Activated CD4-positive, alpha-beta T cell treated with anti-CD3 and anti-CD28 coated beads, Interleukin-2, amount 50 U/mL, for 4 hours (primary cell): ENCODE results near the gene APIP.

Experiments used
- DNase-seq, 2 experiments: peaks; one replicate each; pipeline ENCODE4 v3.0.0-alpha.2; 2020

The APIP gene

DNA sequence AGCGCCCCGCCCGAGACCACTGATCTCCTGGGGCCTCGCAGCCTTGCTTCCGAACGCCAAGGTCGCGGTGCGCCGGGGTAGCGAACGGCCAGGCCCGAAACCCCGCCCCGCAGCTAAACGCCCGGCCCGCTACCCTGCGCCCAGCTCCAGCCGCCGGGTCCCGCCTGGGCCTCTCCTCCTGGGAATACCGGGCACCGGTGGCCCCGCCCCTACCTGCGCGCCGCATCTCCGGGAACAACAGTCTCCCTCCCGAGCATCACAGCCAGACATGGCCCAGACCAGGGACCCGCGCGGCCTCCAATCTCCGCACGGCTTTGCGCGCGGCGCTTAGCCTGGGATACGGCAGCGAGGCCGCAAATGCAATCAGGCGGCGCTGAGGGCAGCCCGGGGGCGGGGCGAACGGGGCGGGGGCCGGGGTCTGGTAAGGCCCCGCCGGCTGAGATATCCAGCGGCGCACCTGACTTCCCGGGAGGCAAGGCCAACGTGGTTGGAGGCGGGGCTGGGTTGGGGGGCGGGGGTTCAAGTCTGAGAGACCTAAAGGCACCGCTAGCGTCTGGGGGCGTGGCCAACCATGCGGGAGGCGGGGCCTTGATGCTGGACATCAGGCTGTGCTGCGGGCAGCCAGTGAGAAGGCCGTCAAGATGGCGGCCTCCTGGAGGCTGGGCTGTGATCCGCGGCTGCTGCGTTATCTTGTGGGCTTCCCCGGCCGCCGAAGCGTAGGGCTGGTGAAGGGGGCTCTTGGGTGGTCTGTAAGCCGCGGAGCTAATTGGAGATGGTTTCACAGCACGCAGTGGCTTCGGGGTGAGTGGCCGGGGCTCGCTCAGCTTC, at the start of gene APIP, which contains the start of gene PDHX:
APIP (minus strand) TSS at position 365 of the 828 bp plus-strand sequence; CDS start at position 270, 95 bp downstream.
PDHX (plus strand) TSS at position 604 of the 828 bp plus-strand sequence; CDS start at position 642, 38 bp downstream.
- DNase-seq, result peak; percentile 99

DNA sequence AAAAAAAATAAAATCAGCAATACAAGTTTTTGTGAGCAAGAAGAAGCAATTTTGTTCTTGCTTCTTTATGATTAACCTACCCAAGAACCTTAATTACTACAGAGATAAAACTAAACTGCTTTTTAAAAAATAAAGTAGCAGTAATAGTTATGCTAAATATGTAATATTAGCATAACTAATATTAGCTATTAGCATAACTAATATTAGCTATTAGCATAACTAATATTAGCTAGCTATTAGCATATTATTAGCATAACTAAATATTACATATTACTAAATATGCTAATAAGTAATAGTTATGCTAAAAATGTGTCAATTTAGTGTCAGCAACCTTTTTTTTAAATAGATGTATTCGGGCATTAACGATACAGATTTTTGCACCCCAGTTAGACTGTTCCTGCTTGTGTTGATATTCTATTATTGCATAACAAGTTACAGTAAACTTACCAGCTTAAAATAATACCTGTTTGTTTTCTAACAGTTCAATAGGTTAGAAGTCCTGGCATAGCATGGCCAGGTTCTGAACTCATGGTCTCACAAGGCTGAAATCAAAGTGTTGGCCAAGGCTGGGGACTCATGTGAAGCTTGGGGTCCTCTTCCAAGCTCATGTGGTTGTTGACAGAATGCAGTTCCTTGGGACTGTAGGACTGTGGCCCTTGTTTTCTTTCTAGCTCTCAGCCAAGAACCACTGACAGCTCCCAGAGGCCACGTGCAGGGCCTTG, 48.6 kb upstream of the APIP start:
- DNase-seq, result no peak

- DNase-seq, result no peak
Observed at GRCh38 chr11:34963351-34963750, 47.2 kb upstream of the APIP start.

- DNase-seq, result no peak
Observed at GRCh38 chr11:34962034-34962433, 45.9 kb upstream of the APIP start.

DNA sequence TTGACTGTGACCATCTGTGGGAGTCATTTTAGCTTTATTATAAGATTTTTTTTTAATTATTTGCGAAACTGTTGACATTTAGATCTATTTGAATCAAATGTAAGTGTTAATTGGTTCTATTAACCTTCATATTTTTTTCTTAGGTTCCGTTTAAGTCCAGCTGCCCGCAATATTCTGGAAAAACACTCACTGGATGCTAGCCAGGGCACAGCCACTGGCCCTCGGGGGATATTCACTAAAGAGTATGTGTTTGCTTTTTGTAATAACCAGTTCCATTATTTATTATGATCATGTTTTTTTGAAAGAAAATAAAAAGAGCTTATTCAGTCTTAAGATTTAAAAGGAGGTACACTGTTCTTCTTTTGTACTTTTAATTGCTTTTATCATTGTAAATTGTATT, 44.1 kb upstream of the APIP start:
- no peak for DNase-seq

DNA sequence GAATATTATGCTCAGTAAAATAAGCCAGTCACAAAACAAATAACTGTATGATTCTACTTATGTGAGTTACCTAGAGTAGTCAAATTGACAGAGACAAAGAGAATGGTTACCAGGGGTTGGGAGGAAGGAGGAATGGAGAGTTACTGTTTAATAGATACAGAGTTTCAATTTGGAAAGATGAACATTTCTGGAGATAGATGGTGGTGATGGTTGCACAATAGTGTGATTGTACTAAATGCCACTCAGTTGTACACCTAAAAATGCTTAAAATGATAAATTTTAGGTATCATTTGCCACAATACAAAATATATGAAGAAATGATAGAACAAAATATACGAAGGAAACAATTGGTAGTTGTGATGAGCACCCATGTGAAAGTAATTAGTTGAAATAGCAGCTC, 43.6 kb upstream of the APIP start:
- no peak for DNase-seq

- DNase-seq, result no peak
Observed at GRCh38 chr11:34957606-34958005, 41.4 kb upstream of the APIP start.

DNA sequence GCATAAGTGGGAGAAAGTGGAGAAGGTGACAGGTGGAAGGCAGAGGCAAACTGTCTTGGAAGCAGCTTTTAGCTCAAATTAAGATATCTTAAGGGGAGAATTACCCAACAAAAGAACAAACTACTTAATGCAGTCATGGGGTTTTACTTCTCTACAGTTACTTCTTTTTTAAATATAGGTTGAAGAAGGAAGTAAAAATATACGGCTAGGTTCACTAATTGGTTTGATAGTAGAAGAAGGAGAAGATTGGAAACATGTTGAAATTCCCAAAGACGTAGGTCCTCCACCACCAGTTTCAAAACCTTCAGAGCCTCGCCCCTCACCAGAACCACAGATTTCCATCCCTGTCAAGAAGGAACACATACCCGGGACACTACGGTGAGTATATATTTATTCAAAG, 41.0 kb upstream of the APIP start:
- no peak for DNase-seq

GRCh38 chr11:34953955-34954354, 37.8 kb upstream of the APIP start:
- no peak for DNase-seq

- no peak for DNase-seq
Observed at GRCh38 chr11:34948696-34949095, 32.5 kb upstream of the APIP start.

DNA sequence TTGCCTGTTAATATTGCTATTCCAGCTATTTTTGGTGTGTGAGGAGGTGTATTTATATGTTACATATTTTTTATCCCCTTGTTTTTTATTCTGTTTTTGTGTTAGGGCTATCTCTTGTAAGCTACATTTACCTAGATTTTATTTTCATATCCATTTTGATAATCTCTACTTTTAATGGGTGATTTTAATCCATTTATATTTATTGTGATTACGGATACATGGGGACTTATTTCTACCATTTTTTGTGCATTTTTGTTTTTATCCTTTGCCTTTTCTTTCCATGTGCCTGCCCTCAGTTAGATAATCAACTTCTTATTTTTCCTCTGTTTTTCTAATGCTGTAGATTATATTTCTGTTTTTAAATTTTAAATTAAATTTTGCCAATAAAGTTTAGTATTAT, 28.5 kb upstream of the APIP start:
- no peak for DNase-seq

DNA sequence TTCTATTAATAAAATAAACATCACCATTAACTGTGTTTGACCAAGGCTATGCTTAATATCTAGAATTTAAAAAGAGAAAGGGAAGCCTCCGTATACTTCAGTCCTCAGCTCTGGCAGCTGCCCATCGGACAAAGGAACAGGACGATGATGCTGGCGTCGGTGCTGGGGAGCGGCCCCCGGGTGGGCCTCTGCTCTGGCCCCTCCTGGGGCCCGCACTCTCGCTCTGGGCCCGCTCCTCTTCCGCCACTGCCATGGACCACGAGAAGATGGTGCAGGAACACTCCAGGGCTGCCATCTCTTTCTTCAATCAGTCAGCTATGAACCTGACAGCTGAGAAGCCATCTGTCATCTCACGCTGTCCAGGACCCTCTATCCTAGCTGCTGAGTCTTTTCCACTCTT, 25.5 kb upstream of the APIP start:
- no peak for DNase-seq

- DNase-seq, result no peak
Observed at GRCh38 chr11:34940026-34940677, 24.0 kb upstream of the APIP start.

DNA sequence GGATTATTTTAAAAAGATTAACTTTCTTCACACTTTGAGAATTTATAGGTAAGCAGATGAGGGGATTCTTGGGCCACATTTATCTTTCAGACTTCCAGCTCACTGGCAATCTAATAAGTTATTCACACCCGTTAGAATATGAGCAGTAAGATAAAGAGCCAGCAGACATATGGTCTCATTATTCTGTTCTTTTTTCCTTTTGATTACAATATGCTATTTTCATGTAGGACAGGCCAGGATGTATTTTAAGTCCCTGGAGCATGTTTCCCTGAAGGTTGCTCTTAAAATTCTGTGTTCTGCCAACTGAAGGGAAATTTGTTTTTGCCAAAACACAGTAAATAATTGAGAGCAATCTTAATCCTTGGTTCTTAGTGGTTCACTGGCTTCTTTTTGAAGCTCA, 22.4 kb upstream of the APIP start:
- no peak for DNase-seq

GRCh38 chr11:34936945-34937629, 20.9 kb upstream of the APIP start:
- DNase-seq, result no peak

GRCh38 chr11:34929794-34930763, 13.9 kb upstream of the APIP start:
- no peak for DNase-seq

- DNase-seq, result no peak
Observed at GRCh38 chr11:34928960-34929680, 12.9 kb upstream of the APIP start.

GRCh38 chr11:34928268-34928959, 12.2 kb upstream of the APIP start:
- DNase-seq, result no peak

DNA sequence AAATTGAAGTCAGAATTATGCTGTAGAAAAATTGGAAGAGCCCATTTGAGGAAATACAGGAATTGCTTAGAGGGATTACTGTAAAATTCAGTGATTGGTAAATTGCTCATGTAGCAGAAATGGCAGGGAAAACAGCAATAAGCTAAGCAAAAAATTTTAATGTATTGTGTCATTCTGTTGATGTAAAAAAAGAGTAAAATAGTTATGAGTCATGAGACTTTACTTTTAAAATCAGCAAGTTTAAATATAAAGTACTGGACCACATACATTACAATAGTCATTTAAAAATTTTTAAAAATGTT, 10.6 kb upstream of the APIP start:
- DNase-seq, result no peak

DNA sequence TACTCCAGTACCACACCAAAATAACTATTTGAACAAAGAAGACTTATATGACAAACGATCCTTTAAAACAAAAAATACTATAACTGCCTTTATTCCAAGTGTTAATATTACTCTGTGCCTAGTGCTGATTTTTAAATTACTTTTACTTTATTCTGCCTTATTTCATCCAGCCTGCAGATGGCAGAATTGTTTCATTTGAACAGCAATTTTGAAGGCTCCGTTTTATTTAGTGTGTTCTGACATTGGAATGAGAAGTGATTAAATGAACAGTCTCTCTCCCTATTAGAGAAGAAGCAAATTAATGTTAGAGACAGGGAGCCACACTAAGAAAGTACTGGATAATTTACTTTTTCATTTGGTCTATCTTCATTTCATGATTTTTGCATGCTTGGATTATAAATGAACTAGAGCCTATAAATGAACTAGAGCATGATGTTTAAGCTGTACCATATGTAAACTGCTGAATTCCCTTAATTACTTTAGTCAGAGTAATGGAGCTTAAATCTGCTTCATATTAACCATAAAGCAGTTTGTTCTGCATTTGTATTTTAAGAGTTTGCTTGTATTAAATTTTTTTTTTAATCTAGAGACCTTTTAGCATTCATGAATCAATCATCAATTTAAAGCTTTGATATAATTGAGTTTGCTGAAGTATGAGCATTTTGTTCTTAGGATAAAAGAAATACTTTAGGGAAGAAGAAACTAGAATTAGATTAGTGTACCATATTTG, 10.1 kb upstream of the APIP start:
- no peak for DNase-seq
